Endothelial cell of umbilical vein (primary cell): ENCODE data around the gene SLC6A18. TPM values are rescaled to one million over a fixed set of nuclear protein-coding genes. Genes with fewer than 3 reads are reported as not detected.

Source experiments
- BruUV-seq: library from RNA; stranded (reverse); fragments of 400-500 nt; replicated peaks from 2 replicates; lab custom pipeline; 2021; lab: Mats Ljungman, UMichigan
- CTCF ChIA-PET: fragments of 300-600, 350-600 bp; sonication (Branson Sonifier 250); formaldehyde crosslinking; loops from one replicate; lab custom pipeline; 2021; ENCODE audit warnings: antibody characterized with exemption, inconsistent platforms; lab: Charles Lee
- POLR2A ChIA-PET: fragments of 300-600, 350-600 bp; sonication (Branson Sonifier 250); formaldehyde crosslinking; loops from one replicate; lab custom pipeline; 2021; ENCODE audit warnings: antibody characterized with exemption, inconsistent platforms; lab: Charles Lee
- DNase-seq: peaks from one replicate; pipeline ENCODE4 v3.0.0-alpha.2; 2011; ENCODE audit warnings: low read depth, low spot score
- FAIRE-seq: peaks from 2 replicates; lab custom pipeline; 2011; peaks lifted over from hg19 to GRCh38; lab: Jason Lieb, UNC
- H2AFZ ChIP-seq: 2 replicates; pipeline ENCODE4 v1.6.0; 2012; ENCODE audit warnings: low read depth, low read length, control low read depth, inconsistent platforms
- H3K27ac ChIP-seq: 2 replicates; pipeline ENCODE4 v1.5.1; 2011; ENCODE audit warnings: low read depth, mild to moderate bottlenecking, control low read depth, low read length, moderate library complexity; ENCODE audit not compliant: insufficient read depth
- H3K27me3 ChIP-seq, 2 experiments: 2 replicates each; pipeline versions ENCODE4 v1.6.0 to v1.6.1; 2011; ENCODE audit warnings: low read length in 2 of 2, mixed read lengths in 1 of 2; ENCODE audit not compliant: control insufficient read depth in 2 of 2, insufficient read depth in 2 of 2
- H3K36me3 ChIP-seq, 2 experiments: 2 replicates in 1 of 2; 3 replicates in 1 of 2; pipeline ENCODE4 v1.5.1; 2011; ENCODE audit warnings: low read length in 2 of 2, mild to moderate bottlenecking in 1 of 2, moderate library complexity in 1 of 2; ENCODE audit not compliant: control insufficient read depth in 2 of 2, insufficient read depth in 2 of 2; ENCODE audit errors: extremely low read depth in 1 of 2
- H3K4me1 ChIP-seq: 3 replicates; pipeline ENCODE4 v1.5.1; 2011; ENCODE audit warnings: mild to moderate bottlenecking, low read length; ENCODE audit not compliant: control insufficient read depth, insufficient read depth; ENCODE audit errors: extremely low read depth
- H3K4me2 ChIP-seq: 2 replicates; pipeline ENCODE4 v1.6.1; 2011; ENCODE audit warnings: low read length, control low read depth, mixed read lengths; ENCODE audit not compliant: insufficient read depth
- H3K4me3 ChIP-seq, 3 experiments: fragments of 200-600 bp in 1 of 3; sonication (generic), shearing (Covaris generic) in 1 of 3; replicated peaks in 1 of 3; 2 replicates each; pipeline ENCODE4 v1.5.1; 2011 to 2016; ENCODE audit warnings: control low read depth in 3 of 3, low read length in 3 of 3, mild to moderate bottlenecking in 2 of 3, inconsistent platforms in 1 of 3, low read depth in 1 of 3, moderate library complexity in 1 of 3; ENCODE audit not compliant: insufficient read depth in 1 of 3
- H3K79me2 ChIP-seq: 2 replicates; pipeline ENCODE4 v1.6.0; 2012; ENCODE audit warnings: low read length, inconsistent platforms; ENCODE audit not compliant: control insufficient read depth, insufficient read depth
- H3K9ac ChIP-seq: replicated peaks from 2 replicates; pipeline ENCODE3; 2011; ENCODE audit warnings: low read length, control low read depth; ENCODE audit not compliant: insufficient read depth; ENCODE audit errors: extremely low read depth
- H3K9me1 ChIP-seq: replicated peaks from 3 replicates; pipeline ENCODE4 v1.6.0; 2011; ENCODE audit warnings: mild to moderate bottlenecking, low read length; ENCODE audit not compliant: control insufficient read depth, insufficient read depth; ENCODE audit errors: extremely low read depth
- H3K9me3 ChIP-seq: replicated peaks from 2 replicates; pipeline ENCODE4 v1.5.1; 2012; ENCODE audit warnings: low read length, inconsistent platforms; ENCODE audit not compliant: control insufficient read depth, insufficient read depth
- H4K20me1 ChIP-seq: replicated peaks from 2 replicates; pipeline ENCODE3; 2011; ENCODE audit warnings: mild to moderate bottlenecking, low read length; ENCODE audit not compliant: control insufficient read depth, insufficient read depth; ENCODE audit errors: extremely low read depth
- EZH2 ChIP-seq: IDR thresholded peaks from 2 replicates; pipeline ENCODE4 v1.6.1; 2012; ENCODE audit warnings: borderline replicate concordance, low read depth, mild to moderate bottlenecking, moderate library complexity, low read length, inconsistent platforms; ENCODE audit not compliant: severe bottlenecking
- FOS ChIP-seq: IDR thresholded peaks from 2 replicates; pipeline ENCODE4 v1.6.1; 2011; ENCODE audit warnings: mild to moderate bottlenecking, low read length, moderate library complexity, borderline replicate concordance; ENCODE audit not compliant: insufficient read depth
- GATA2 ChIP-seq: IDR thresholded peaks from 2 replicates; pipeline ENCODE4 v1.7.0; 2011; ENCODE audit warnings: low read depth, mild to moderate bottlenecking, moderate library complexity, mixed read lengths, low read length; ENCODE audit not compliant: insufficient read length, insufficient read depth
- JUN ChIP-seq: IDR thresholded peaks from 2 replicates; pipeline ENCODE4 v1.6.1; 2011; ENCODE audit warnings: borderline replicate concordance, low read depth; ENCODE audit not compliant: insufficient read length, insufficient read depth
- MAX ChIP-seq: IDR thresholded peaks from 2 replicates; pipeline ENCODE4 v1.6.1; 2011; ENCODE audit not compliant: insufficient read depth, insufficient read length
- MYC ChIP-seq: IDR thresholded peaks from one replicate; pipeline ENCODE4 v1.6.1; 2011; ENCODE audit warnings: mild to moderate bottlenecking, low read depth, low read length
- POLR2A ChIP-seq: IDR thresholded peaks from 2 replicates; pipeline ENCODE4 v1.6.1; 2012; ENCODE audit warnings: low read depth, mild to moderate bottlenecking, control low read depth, low read length
- POLR2AphosphoS5 ChIP-seq: IDR thresholded peaks from 2 replicates; pipeline ENCODE4 v1.6.1; 2012; ENCODE audit warnings: low read depth, mild to moderate bottlenecking, control low read depth, low read length, moderate library complexity; ENCODE audit not compliant: insufficient read depth
- dilution Hi-C: fragments of 300-500 bp; cut with MboI; formaldehyde crosslinking; loops from one replicate; pipeline ENCODE4 v1.15.0; 2019; ENCODE audit warnings: low sequenced_read_pairs; ENCODE audit not compliant: extremely low pct_ligation_motif_present
- intact Hi-C: fragments of 100-400 bp; cut with micrococcal nuclease; formaldehyde crosslinking; loops from one replicate; pipeline ENCODE4 v1.10.0; 2022
- polyA plus RNA-seq, 4 experiments: library from polyadenylated mRNA; depleted of rRNA in 3 of 4; stranded (reverse) in 3 of 4; unstranded in 1 of 4; fragments of >200 nt; gene quantifications; 2 replicates each; pipeline versions ENCODE4 v1.2.1 to v1.2.3, GENCODE V29; 2011 to 2012; ENCODE audit warnings: missing spikeins in 1 of 4
- total RNA-seq: library from RNA; stranded (reverse); gene quantifications from 2 replicates; pipeline ENCODE4 v1.2.3, GENCODE V29; 2021

SLC6A18 gene
- total and polyA plus RNA-seq, 2 donors (not counting 3 experiments of a cell fraction or from before 2014, with no cell fraction given), result not detected

- Histone ChIP-seq H2AFZ (no peak overlapping the region), H3K4me3 (no peak overlapping the region), H3K27ac (no peak overlapping the region), H3K9me1 (no peaks in the 10 kb centered on the region), H3K9ac (no peak overlapping the region), H4K20me1 (no peaks in the 10 kb centered on the region), H3K27me3 (peaks cover 0 to 13% of the 10 kb centered on the region in 2 experiments), H3K4me2 (no peak overlapping the region), H3K79me2 (no peaks in the 10 kb centered on the region), H3K36me3 (no peaks in the 10 kb centered on the region), H3K4me1 (no peaks in the 10 kb centered on the region), H3K9me3 (no peaks in the 10 kb centered on the region)
- FAIRE-seq (no peak), DNase-seq (no peak)
- no TSS peak for BruUV-seq
- intact Hi-C loops, result no loop called here
- POLR2A ChIA-PET, result no interaction called here
- TF ChIP-seq MAX (no peak), JUN (no peak), MYC (no peak), POLR2A (no peak), POLR2AphosphoS5 (no peak), GATA2 (no peak), EZH2 (no peak), FOS (no peak)
- CTCF ChIA-PET, result no interaction called here
- dilution Hi-C loops, result no loop called here
These were observed 69.1 kb downstream of the SLC6A18 start for GRCh38 chr5:1294206-1294834.
